ENCODE data around the gene MTHFD1L. TPM values are rescaled to one million over a fixed set of nuclear protein-coding genes. Genes with fewer than 3 reads are reported as not detected.

Gene MTHFD1L
- total RNA-seq, 4 donors from 2014 or later, result 3.3 to 7.8 (median 3.8) TPM

- no peak for TF ChIP-seq CTCF (IDR thresholded peaks at IDR 0.05; ENCODE audit: low read depth)
Observed at GRCh38 chr6:151109361-151109760, 243.9 kb downstream of the MTHFD1L start.

- no peak for TF ChIP-seq CTCF (IDR thresholded peaks at IDR 0.05; ENCODE audit: low read depth)
Observed at GRCh38 chr6:151109869-151110575, 244.5 kb downstream of the MTHFD1L start.

- TF ChIP-seq CTCF (IDR thresholded peaks at IDR 0.05; ENCODE audit: low read depth), result no peak
Observed at GRCh38 chr6:151110576-151110905, 245.0 kb downstream of the MTHFD1L start.

GRCh38 chr6:151111670-151112069 is 246.2 kb downstream of the MTHFD1L start:
- no peak for TF ChIP-seq CTCF (IDR thresholded peaks at IDR 0.05; ENCODE audit: low read depth)

GRCh38 chr6:151112130-151112529 is 246.6 kb downstream of the MTHFD1L start:
- no peak for TF ChIP-seq CTCF (IDR thresholded peaks at IDR 0.05; ENCODE audit: low read depth)

GRCh38 chr6:151113641-151114040 is 248.1 kb downstream of the MTHFD1L start:
- TF ChIP-seq CTCF (IDR thresholded peaks at IDR 0.05; ENCODE audit: low read depth), result no peak

- TF ChIP-seq CTCF (IDR thresholded peaks at IDR 0.05; ENCODE audit: low read depth), result no peak
Observed at GRCh38 chr6:151118461-151119123, 253.1 kb downstream of the MTHFD1L start.
